ENCODE data around the gene PLSCR4. TPM values are rescaled to one million over a fixed set of nuclear protein-coding genes. Genes with fewer than 3 reads are reported as not detected.
"Not testable (repeated sequence)": the region's sequence is repeated elsewhere in the genome, so short reads cannot be mapped to it uniquely, and the experiment has no call there.

The PLSCR4 gene
- total RNA-seq, 1 experiment from 2014 or later = 4.4 TPM

DNA sequence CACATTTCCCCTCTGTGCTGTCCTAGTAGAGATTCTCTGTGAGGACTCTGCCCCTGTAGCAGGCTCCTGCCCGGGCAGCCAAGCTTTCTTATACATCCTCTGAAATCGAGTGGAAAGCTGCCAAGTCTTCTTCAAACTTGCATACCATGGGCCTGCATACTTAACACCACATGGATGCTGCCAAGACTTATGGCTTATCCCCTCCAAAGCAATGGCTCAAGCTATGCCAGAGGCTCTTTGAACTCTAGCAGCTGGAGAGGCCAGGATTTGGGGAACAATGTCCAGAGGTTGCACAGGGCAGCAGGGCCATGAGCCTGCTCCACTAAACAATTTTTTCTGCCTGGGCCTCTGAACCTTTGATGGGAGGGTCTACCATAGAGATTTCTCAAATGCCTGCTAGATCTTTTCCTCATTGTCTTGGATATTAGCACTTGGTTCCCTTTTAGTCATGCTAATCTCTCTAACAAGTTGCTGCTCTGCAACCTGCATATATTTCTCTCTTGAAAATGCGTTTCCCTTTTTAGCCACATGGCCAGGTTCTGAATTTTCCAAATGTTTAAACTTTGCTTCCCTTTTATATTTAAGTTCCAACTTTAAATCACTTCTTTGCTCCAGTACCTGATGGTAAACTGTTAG is 6.1 kb upstream of the PLSCR4 start:
- BruUV-seq (replicated peaks) = no TSS peak
- ChIA-PET POLR2A (no interaction called here), CTCF (interaction anchor here (1.2 kb wide), 1 partner anchor 24 kb away, joined by 3 read pairs; no protein-coding TSS in a partner anchor)
- Mint-ChIP-seq H3K36me3 (ENCODE audit: insufficient read depth, unreplicated experiment) (no peaks in the 10 kb centered on the region), H3K9me3 (ENCODE audit: unreplicated experiment) (no peaks in the 10 kb centered on the region), H3K4me1 (ENCODE audit: insufficient read depth, unreplicated experiment) (no peaks in the 10 kb centered on the region), H3K4me3 (ENCODE audit: unreplicated experiment) (no peak overlapping the region), H3K27ac (ENCODE audit: low read depth, unreplicated experiment) (no peak overlapping the region), H3K27me3 (ENCODE audit: insufficient read depth, unreplicated experiment) (no peaks in the 10 kb centered on the region)
- peak; percentile 19 for DNase-seq (ENCODE audit: unreplicated experiment)
- intact Hi-C loops (cut with micrococcal nuclease) = no loop called here
- TF ChIP-seq, protein P1, sequence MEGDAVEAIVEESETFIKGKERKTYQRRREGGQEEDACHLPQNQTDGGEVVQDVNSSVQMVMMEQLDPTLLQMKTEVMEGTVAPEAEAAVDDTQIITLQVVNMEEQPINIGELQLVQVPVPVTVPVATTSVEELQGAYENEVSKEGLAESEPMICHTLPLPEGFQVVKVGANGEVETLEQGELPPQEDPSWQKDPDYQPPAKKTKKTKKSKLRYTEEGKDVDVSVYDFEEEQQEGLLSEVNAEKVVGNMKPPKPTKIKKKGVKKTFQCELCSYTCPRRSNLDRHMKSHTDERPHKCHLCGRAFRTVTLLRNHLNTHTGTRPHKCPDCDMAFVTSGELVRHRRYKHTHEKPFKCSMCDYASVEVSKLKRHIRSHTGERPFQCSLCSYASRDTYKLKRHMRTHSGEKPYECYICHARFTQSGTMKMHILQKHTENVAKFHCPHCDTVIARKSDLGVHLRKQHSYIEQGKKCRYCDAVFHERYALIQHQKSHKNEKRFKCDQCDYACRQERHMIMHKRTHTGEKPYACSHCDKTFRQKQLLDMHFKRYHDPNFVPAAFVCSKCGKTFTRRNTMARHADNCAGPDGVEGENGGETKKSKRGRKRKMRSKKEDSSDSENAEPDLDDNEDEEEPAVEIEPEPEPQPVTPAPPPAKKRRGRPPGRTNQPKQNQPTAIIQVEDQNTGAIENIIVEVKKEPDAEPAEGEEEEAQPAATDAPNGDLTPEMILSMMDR (IDR thresholded peaks at IDR 0.05; ENCODE audit: unreplicated experiment) = no peak

DNA sequence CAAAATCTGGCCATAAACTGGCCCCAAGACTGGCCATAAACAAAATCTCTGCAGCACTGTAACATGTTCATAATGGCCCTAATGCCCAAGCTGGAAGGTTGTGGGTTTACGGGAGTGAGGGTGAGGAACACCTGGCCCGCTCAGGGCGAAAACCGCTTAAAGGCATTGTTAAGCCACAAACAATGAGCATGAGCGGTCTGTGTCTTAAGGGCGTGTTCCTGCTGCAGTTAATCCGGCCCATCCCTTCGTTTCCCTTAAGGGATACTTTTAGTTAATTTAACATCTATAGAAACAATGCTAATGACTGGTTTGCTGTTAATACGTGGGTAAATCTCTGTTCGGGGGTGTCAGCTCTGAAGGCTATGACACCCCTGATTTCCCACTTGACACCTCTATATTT is 1.5 kb upstream of the PLSCR4 start:
- H3K27ac Mint-ChIP-seq (ENCODE audit: low read depth, unreplicated experiment); BruUV-seq (replicated peaks); H3K4me3 Mint-ChIP-seq (ENCODE audit: unreplicated experiment); intact Hi-C loops (cut with micrococcal nuclease); DNase-seq (ENCODE audit: unreplicated experiment); H3K36me3 Mint-ChIP-seq (ENCODE audit: insufficient read depth, unreplicated experiment); H3K27me3 Mint-ChIP-seq (ENCODE audit: insufficient read depth, unreplicated experiment); H3K9me3 Mint-ChIP-seq (ENCODE audit: unreplicated experiment): not testable (repeated sequence)
- ChIA-PET POLR2A (interaction anchor here (1.5 kb wide), 1 partner anchor 61 kb away, joined by 6 read pairs; no protein-coding TSS in a partner anchor), CTCF (interaction anchor here (0.6 to 1.5 kb wide), 5 partner anchors 21 to 75 kb away, joined by 3 to 5 read pairs (median 4); no protein-coding TSS in a partner anchor)
- H3K4me1 Mint-ChIP-seq (ENCODE audit: insufficient read depth, unreplicated experiment) = peaks cover 14% of the 10 kb centered on the region

DNA sequence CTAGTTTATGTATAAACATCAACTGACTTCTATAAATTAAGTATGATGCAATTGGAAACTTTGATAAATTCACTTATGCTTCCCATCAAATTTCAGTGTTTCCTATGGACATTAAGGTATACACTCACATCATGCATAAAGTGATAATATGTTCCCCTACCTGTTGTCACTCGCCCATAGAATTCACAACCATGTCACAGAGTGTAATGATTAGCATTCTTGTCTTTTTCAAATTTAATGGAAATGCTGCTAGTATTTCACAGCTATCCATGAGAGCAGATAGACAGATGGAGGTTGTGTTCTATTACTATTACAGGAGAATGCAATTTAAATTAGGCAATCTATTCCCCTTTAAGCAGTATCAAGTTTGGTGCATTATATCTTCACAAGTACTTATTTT is 984 bp downstream of the PLSCR4 start:
- H3K27me3 Mint-ChIP-seq (ENCODE audit: insufficient read depth, unreplicated experiment) = no peaks in the 10 kb centered on the region
- TF ChIP-seq, protein P1 (IDR thresholded peaks at IDR 0.05; ENCODE audit: unreplicated experiment) = no peak
- BruUV-seq (replicated peaks) = TSS peak; percentile 30
- ChIA-PET CTCF (interaction anchor here (1.9 to 2.9 kb wide), 2 partner anchors 26 to 77 kb away, joined by 6 to 13 read pairs; no protein-coding TSS in a partner anchor), POLR2A (no interaction called here)
- no peaks in the 10 kb centered on the region for H3K36me3 Mint-ChIP-seq (ENCODE audit: insufficient read depth, unreplicated experiment)
- peak overlapping the region; percentile 96 for H3K27ac Mint-ChIP-seq (ENCODE audit: low read depth, unreplicated experiment)
- H3K4me1 Mint-ChIP-seq (ENCODE audit: insufficient read depth, unreplicated experiment) = peaks cover 14% of the 10 kb centered on the region
- DNase-seq (ENCODE audit: unreplicated experiment) = no peak
- intact Hi-C loops (cut with micrococcal nuclease) = no loop called here
- H3K4me3 Mint-ChIP-seq (ENCODE audit: unreplicated experiment) = peak overlapping the region; percentile 88
- no peaks in the 10 kb centered on the region for H3K9me3 Mint-ChIP-seq (ENCODE audit: unreplicated experiment)

DNA sequence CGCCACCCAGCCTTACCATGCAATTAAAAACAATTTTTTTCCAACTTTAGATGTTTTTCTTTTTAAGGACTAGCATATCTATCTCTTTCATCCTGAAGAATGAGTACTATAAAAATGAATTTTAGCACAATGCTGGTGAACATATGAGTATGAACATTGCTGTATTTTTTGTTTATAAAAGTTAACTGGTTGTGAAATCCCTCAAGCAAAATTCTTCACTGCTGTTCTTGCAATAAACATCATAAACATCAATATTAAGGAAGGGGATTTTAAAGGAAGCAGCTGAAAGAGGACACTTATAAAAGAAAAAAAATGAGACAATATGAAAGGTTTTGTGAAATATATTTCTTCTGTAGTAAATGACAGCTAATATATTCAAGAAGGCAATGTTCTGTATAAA is 3.0 kb downstream of the PLSCR4 start:
- TF ChIP-seq, protein P1 (IDR thresholded peaks at IDR 0.05; ENCODE audit: unreplicated experiment) = no peak
- CTCF ChIA-PET = interaction anchor here (0.5 to 2.9 kb wide), 5 partner anchors 13 to 347 kb away, joined by 3 to 13 read pairs (median 3); no protein-coding TSS in a partner anchor
- Mint-ChIP-seq H3K4me1 (ENCODE audit: insufficient read depth, unreplicated experiment) (peaks cover 14% of the 10 kb centered on the region), H3K27me3 (ENCODE audit: insufficient read depth, unreplicated experiment) (no peaks in the 10 kb centered on the region), H3K9me3 (ENCODE audit: unreplicated experiment) (no peaks in the 10 kb centered on the region), H3K27ac (ENCODE audit: low read depth, unreplicated experiment) (no peak overlapping the region), H3K4me3 (ENCODE audit: unreplicated experiment) (no peak overlapping the region), H3K36me3 (ENCODE audit: insufficient read depth, unreplicated experiment) (no peaks in the 10 kb centered on the region)
- POLR2A ChIA-PET = interaction anchor here (1.0 to 1.3 kb wide), 2 partner anchors 33 to 66 kb away, joined by 3 to 4 read pairs; no protein-coding TSS in a partner anchor
- DNase-seq (ENCODE audit: unreplicated experiment) = no peak
- no TSS peak for BruUV-seq (replicated peaks)
- intact Hi-C loops (cut with micrococcal nuclease) = no loop called here

Data from MCF 10A (cell line).